CD4-positive, CD25-positive, alpha-beta regulatory T cell (primary cell): ENCODE results near the gene C1orf21. TPM values are rescaled to one million over a fixed set of nuclear protein-coding genes. Genes with fewer than 3 reads are reported as not detected.

Experiments
- ATAC-seq, 2 donors: fragments of 150-1000 bp; cut with Tn5 transposase; one replicate each; pipeline ENCODE4 v1.10.0; 2021; ENCODE audit warnings: low read depth in 2 of 2, moderate number of reproducible peaks in 2 of 2, moderate library complexity in 1 of 2
- DNase-seq, 3 donors: peaks; one replicate each; pipeline versions ENCODE4 v3.0.0 to v3.0.0-alpha.2; 2012 to 2022; ENCODE audit warnings: mixed read lengths in 1 of 3
- H3K27ac ChIP-seq: one replicate; pipeline ENCODE4 v1.7.0; 2013; ENCODE audit warnings: mild to moderate bottlenecking, low read length; ENCODE audit not compliant: insufficient read depth, poor library complexity, severe bottlenecking
- H3K27me3 ChIP-seq: one replicate; pipeline ENCODE4 v1.7.0; 2013; ENCODE audit warnings: low read length; ENCODE audit not compliant: control insufficient read depth, insufficient read depth
- H3K36me3 ChIP-seq: one replicate; pipeline ENCODE4 v1.7.0; 2013; ENCODE audit warnings: mild to moderate bottlenecking, low read length, moderate library complexity; ENCODE audit not compliant: control insufficient read depth, insufficient read depth
- H3K4me1 ChIP-seq: 2 replicates; pipeline ENCODE4 v1.7.0; 2013; ENCODE audit warnings: mild to moderate bottlenecking, low read length; ENCODE audit not compliant: insufficient read depth, control insufficient read depth, poor library complexity, severe bottlenecking
- H3K4me3 ChIP-seq: one replicate; pipeline ENCODE4 v1.7.0; 2013; ENCODE audit warnings: low read depth, mild to moderate bottlenecking, low read length, moderate library complexity
- H3K9me3 ChIP-seq, 2 experiments: 1 replicate in 1 of 2; 2 replicates in 1 of 2; pipeline ENCODE4 v1.7.0; 2013; ENCODE audit warnings: low read length in 2 of 2, mild to moderate bottlenecking in 1 of 2, moderate library complexity in 1 of 2; ENCODE audit not compliant: control insufficient read depth in 2 of 2
- H3K27ac Mint-ChIP-seq, 3 donors: one replicate each; pipeline ENCODE4 v1.8.0; 2020 to 2022; ENCODE audit warnings: mild to moderate bottlenecking in 3 of 3, mixed read lengths in 3 of 3, moderate library complexity in 2 of 3
- H3K27me3 Mint-ChIP-seq: one replicate; pipeline ENCODE4 v1.8.0; 2022; ENCODE audit warnings: mild to moderate bottlenecking, mixed read lengths
- H3K36me3 Mint-ChIP-seq: one replicate; pipeline ENCODE4 v1.8.0; 2020; ENCODE audit warnings: mixed read lengths
- H3K4me1 Mint-ChIP-seq, 4 donors: one replicate each; pipeline ENCODE4 v1.8.0; 2020 to 2022; ENCODE audit warnings: mixed read lengths in 4 of 4, mild to moderate bottlenecking in 1 of 4
- H3K4me3 Mint-ChIP-seq, 4 donors: one replicate each; pipeline ENCODE4 v1.8.0; 2020 to 2022; ENCODE audit warnings: mild to moderate bottlenecking in 4 of 4, mixed read lengths in 4 of 4, moderate library complexity in 3 of 4
- H3K9me3 Mint-ChIP-seq, 7 donors: one replicate each; pipeline ENCODE4 v1.8.0; 2020 to 2022; ENCODE audit warnings: mixed read lengths in 7 of 7, mild to moderate bottlenecking in 3 of 7, moderate library complexity in 2 of 7
- polyA plus RNA-seq, 4 donors: library from polyadenylated mRNA; unstranded; fragments of 300-500 nt; fragmentation: Illumina TruSeq; gene quantifications; one replicate each; pipeline ENCODE4 v1.2.3, GENCODE V29; 2021
- total RNA-seq: library from RNA; stranded (reverse); gene quantifications from one replicate; pipeline ENCODE4 v1.2.3, GENCODE V29; 2022

Gene C1orf21
- total and polyA plus RNA-seq, 5 donors from 2014 or later, result 0.05 to 0.59 TPM; not detected in 3

DNA sequence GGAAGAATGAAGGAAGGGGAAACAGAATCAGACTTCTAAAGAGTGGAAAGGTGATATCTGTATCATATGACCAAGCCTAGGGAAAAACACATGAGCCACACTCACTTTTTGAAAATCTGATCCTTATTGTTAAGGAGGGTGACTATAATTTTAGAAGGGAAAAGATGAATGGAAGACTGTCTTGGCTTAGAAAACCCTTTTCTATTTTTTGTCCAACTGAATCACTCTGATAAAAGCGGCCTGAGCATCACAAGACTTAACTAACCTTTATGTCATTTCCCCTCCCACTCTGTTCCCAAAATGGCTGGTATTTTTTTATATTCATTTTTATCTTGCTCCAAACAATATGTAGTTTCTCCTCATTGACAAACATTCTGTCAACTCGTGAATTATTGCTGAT lies 169.8 kb downstream of the C1orf21 start:
- peaks cover 0 to 8% (median 0%) of the 10 kb centered on the region in 7 donors for H3K9me3 Mint-ChIP-seq
- Histone ChIP-seq H3K27ac (no peak overlapping the region), H3K27me3 (peaks cover 8% of the 10 kb centered on the region), H3K36me3 (no peaks in the 10 kb centered on the region), H3K4me3 (no peak overlapping the region), H3K9me3 (no peaks in the 10 kb centered on the region), H3K4me1 (no peaks in the 10 kb centered on the region)
- H3K27me3 Mint-ChIP-seq, result peaks cover 30% of the 10 kb centered on the region
- H3K4me3 Mint-ChIP-seq, result no peak overlapping the region
- H3K27ac Mint-ChIP-seq, result no peak overlapping the region
- H3K36me3 Mint-ChIP-seq, result no peaks in the 10 kb centered on the region
- ATAC-seq (no peak), DNase-seq (no peak)
- peaks cover 0 to 5% (median 0%) of the 10 kb centered on the region in 4 donors for H3K4me1 Mint-ChIP-seq

DNA sequence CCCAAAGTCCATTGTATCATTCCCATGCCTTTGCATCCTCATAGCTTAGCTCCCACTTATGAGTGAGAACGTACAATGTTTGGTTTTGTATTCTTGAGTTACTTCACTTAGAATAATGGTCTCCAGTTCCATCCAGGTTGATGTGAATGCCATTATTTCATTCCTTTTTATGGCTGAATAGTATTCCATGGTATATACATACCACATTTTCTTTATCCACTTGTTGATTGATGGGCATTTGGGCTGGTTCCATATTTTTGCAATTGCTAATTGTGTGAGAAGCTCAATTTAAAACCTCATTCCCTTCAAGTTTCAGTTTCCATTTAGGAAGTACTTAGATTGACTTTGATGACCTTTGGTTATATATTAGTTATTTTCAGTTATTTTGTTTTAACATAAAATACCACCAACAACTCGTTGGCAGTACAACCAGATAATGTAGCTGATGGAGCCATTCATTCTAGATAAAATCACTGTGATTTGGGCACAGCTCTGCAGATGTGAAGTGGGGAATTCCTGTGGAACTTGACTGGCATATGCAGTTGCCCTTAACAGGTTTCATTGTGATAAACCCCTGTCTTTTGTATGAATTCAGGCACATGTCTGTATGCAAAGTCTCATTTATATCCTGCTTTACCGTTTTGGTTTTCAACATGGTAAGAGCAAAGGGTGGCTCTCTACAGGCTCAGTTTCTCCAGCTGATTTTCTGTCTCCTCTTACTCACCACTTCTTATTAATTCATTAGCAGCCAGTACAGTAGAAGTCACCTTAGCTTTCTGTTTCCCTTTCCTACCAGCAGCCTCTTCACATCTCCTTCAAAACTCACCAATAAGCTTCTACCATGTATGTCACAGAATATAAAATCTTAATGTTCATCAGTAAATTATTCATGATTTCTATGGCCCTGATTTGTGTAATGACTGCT lies 170.9 kb downstream of the C1orf21 start:
- H3K4me3 ChIP-seq, result no peak overlapping the region
- DNase-seq (no peak), ATAC-seq (no peak)
- Mint-ChIP-seq H3K4me3 (no peak overlapping the region), H3K27me3 (peaks cover 29% of the 10 kb centered on the region), H3K4me1 (peaks cover 0 to 5% (median 0%) of the 10 kb centered on the region in 4 donors), H3K9me3 (peaks cover 0 to 8% (median 0%) of the 10 kb centered on the region in 7 donors), H3K36me3 (no peaks in the 10 kb centered on the region), H3K27ac (no peak overlapping the region)
- H3K9me3 ChIP-seq, result no peaks in the 10 kb centered on the region
- peaks cover 8% of the 10 kb centered on the region for H3K27me3 ChIP-seq
- no peaks in the 10 kb centered on the region for H3K36me3 ChIP-seq
- no peaks in the 10 kb centered on the region for H3K4me1 ChIP-seq
- H3K27ac ChIP-seq, result no peak overlapping the region

DNA sequence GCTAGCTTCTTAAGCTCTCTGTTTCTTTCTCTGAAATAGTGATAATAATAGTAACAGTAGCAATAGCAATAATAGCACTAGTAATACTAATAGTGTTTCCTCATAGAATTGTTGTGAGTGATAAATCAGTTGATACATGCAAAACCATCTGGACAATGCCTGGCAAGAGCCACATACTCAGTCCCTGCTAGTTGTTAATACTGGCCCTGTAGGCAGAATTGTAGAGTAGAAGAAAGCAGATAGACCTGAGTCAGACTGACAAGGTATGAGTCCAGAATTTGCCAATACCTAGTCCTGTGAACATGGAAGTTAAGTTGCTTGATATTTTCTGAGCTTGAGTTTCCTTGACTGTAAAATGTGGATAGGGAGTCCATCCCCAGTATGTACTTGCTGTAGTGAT lies 171.9 kb downstream of the C1orf21 start:
- peaks cover 0 to 5% (median 0%) of the 10 kb centered on the region in 4 donors for H3K4me1 Mint-ChIP-seq
- H3K27me3 Mint-ChIP-seq, result peaks cover 29% of the 10 kb centered on the region
- Histone ChIP-seq H3K4me1 (no peaks in the 10 kb centered on the region), H3K27ac (no peak overlapping the region), H3K4me3 (no peak overlapping the region), H3K27me3 (peaks cover 8% of the 10 kb centered on the region), H3K36me3 (no peaks in the 10 kb centered on the region), H3K9me3 (no peaks in the 10 kb centered on the region)
- ATAC-seq, result no peak
- H3K9me3 Mint-ChIP-seq, result peaks cover 0 to 8% (median 0%) of the 10 kb centered on the region in 7 donors
- H3K4me3 Mint-ChIP-seq, result no peak overlapping the region
- H3K36me3 Mint-ChIP-seq, result no peaks in the 10 kb centered on the region
- H3K27ac Mint-ChIP-seq, result no peak overlapping the region
- DNase-seq, result no peak

DNA sequence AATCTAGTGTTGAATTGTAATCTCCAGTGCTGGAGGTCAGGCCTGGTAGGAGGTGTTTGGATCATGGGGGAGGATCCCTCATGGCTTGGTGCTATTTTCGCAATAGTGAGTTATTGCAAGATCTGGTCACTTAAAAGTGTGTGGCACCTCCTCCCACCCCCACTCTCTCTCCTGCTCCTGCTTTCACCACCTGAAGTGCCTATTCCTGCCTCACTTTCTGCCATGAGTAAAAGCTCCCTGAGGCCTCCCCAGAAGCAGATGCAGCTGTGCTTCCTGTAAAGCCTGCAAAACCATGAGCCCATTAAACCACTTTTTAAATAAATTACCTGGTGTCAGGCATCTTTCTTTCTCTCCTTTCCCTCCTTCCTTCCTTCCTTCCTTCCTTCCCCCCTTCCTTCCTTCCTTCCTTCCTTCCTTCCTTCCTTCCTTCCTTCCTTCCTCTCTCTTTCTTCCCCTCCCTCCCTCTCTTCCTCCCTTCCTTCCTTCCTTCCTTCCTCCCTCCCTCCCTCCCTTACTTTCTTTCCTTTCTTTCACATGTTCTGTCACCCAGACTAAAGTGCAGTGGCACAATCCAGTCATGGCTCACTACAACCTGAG lies 172.4 kb downstream of the C1orf21 start:
- Histone ChIP-seq H3K4me3 (no peak overlapping the region), H3K27ac (no peak overlapping the region), H3K36me3 (no peaks in the 10 kb centered on the region), H3K27me3 (peaks cover 6% of the 10 kb centered on the region), H3K9me3 (no peaks in the 10 kb centered on the region), H3K4me1 (no peaks in the 10 kb centered on the region)
- DNase-seq, result no peak
- Mint-ChIP-seq H3K9me3 (peaks cover 0 to 8% (median 0%) of the 10 kb centered on the region in 7 donors), H3K27me3 (peaks cover 29% of the 10 kb centered on the region), H3K4me1 (peaks cover 0 to 5% (median 0%) of the 10 kb centered on the region in 4 donors), H3K36me3 (no peaks in the 10 kb centered on the region), H3K4me3 (no peak overlapping the region), H3K27ac (no peak overlapping the region)
- no peak for ATAC-seq

DNA sequence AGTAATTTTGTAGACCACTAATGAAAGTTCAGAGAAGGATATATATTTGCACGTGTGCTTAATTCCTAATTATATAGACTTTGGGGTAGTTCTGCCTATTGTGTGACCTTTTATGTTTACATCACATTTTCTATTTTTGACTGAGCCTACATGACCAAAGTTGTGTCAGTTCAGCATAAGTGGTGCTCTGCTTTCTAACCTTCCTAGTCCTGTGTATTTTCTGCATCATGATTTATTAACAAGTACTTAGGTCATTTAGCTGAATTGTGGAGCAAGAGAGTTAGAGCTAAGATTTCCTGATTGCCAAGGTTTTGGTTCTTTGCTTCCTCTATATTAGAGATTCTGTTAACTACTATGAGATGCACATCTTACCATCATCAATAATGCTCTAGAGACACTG lies 176.0 kb downstream of the C1orf21 start:
- H3K36me3 ChIP-seq, result no peaks in the 10 kb centered on the region
- Mint-ChIP-seq H3K9me3 (peaks cover 0 to 5% (median 0%) of the 10 kb centered on the region in 7 donors), H3K27me3 (peaks cover 24% of the 10 kb centered on the region), H3K27ac (no peak overlapping the region), H3K36me3 (no peaks in the 10 kb centered on the region), H3K4me3 (no peak overlapping the region), H3K4me1 (peaks cover 0 to 4% (median 0%) of the 10 kb centered on the region in 4 donors)
- no peaks in the 10 kb centered on the region for H3K4me1 ChIP-seq
- DNase-seq, result no peak
- H3K27me3 ChIP-seq, result peaks cover 5% of the 10 kb centered on the region
- no peak overlapping the region for H3K27ac ChIP-seq
- H3K4me3 ChIP-seq, result no peak overlapping the region
- no peaks in the 10 kb centered on the region for H3K9me3 ChIP-seq
- ATAC-seq, result no peak

DNA sequence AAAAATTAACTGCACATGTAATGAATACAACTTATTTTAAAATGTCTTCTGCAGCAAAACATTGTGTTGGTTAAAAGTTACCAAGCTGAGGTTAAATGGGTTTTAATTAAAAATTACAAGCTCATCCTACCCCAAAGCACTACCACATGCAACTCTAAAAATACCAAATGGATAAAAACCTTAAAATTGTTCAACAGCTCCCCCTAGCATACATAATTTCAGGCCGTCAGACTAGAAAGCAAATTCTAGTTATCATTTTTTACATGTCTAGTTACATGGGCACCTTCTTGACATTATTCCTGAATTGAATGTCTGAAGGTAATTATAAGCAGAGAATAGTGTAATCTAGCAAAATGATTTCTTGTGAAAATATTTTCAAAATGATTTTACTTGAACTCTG lies 176.5 kb downstream of the C1orf21 start:
- no peak overlapping the region for H3K4me3 Mint-ChIP-seq
- peaks cover 19% of the 10 kb centered on the region for H3K27me3 Mint-ChIP-seq
- peaks cover 0 to 3% (median 0%) of the 10 kb centered on the region in 7 donors for H3K9me3 Mint-ChIP-seq
- Histone ChIP-seq H3K27me3 (peaks cover 5% of the 10 kb centered on the region), H3K36me3 (no peaks in the 10 kb centered on the region), H3K4me3 (no peak overlapping the region), H3K27ac (no peak overlapping the region), H3K9me3 (no peaks in the 10 kb centered on the region), H3K4me1 (no peaks in the 10 kb centered on the region)
- no peaks in the 10 kb centered on the region for H3K4me1 Mint-ChIP-seq
- no peak overlapping the region for H3K27ac Mint-ChIP-seq
- ATAC-seq (no peak), DNase-seq (peak in 1 of 3 donors; percentile 20)
- no peaks in the 10 kb centered on the region for H3K36me3 Mint-ChIP-seq

DNA sequence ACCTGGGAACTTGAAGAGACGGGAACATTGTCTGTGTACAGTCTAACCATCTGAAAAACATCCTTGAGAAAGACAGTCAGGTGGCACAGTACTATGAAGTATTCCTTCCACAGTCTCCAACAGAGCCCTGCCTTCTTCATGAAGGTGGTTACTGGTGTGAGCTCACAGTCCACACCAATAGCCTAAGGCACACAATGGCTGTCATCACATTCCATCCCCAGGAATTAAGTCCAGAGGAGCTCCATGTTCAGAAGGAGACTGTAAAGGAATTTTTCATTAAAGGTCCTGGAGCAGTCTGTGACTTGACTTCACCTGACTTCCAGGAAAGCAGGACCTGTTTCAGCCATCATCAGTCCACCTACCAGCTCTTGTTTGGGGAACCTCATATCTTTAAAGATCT lies 180.2 kb downstream of the C1orf21 start:
- peaks cover 0 to 2% (median 0%) of the 10 kb centered on the region in 7 donors for H3K9me3 Mint-ChIP-seq
- H3K27ac ChIP-seq, result no peak overlapping the region
- no peaks in the 10 kb centered on the region for H3K36me3 ChIP-seq
- H3K36me3 Mint-ChIP-seq, result no peaks in the 10 kb centered on the region
- ATAC-seq, result no peak
- no peak for DNase-seq
- no peaks in the 10 kb centered on the region for H3K4me1 ChIP-seq
- no peak overlapping the region for H3K4me3 Mint-ChIP-seq
- no peak overlapping the region for H3K27ac Mint-ChIP-seq
- no peaks in the 10 kb centered on the region for H3K4me1 Mint-ChIP-seq
- H3K27me3 ChIP-seq, result peaks cover 10% of the 10 kb centered on the region
- no peaks in the 10 kb centered on the region for H3K9me3 ChIP-seq
- peaks cover 5% of the 10 kb centered on the region for H3K27me3 Mint-ChIP-seq
- no peak overlapping the region for H3K4me3 ChIP-seq
